ENCODE data around the gene PNMA8A.
A peak's percentile ranks its signal among the peaks of the same experiment; 100 is the strongest.

PNMA8A gene

DNA sequence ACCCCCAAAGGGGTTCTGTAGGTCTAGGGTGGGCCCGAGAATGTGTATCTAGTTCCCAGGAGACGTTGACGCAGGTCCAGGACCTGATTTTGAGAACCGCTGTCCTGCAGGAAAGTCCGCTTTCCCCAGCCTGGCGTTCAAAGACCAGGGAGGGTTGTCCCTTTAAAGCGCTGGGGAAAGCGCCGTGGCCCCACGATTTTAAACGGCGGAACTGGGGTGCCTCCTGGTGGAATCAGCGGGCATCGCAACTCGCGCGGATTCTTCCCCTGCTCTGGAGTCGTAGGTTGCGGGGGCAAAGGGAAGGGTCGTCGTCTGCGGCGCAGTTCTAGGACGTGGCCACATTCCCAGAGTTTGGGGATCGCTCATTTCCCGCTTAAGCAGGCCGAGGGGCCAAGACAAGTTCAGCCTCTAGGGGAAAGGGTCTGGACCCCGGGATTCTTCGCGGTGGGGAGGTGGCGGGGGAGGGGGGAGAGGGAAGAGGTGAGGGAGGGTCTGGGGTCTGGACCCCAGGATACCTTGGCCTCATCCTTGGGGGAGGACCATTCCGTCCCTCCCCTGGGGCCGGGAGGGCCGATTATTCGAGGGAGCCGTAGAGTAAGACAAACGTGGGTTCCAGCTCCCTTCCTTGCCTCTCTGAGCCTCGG is 16.6 kb upstream of the PNMA8A start:
- H3K4ac ChIP-seq (ENCODE audit: low read depth, low read length): no peak overlapping the region

DNA sequence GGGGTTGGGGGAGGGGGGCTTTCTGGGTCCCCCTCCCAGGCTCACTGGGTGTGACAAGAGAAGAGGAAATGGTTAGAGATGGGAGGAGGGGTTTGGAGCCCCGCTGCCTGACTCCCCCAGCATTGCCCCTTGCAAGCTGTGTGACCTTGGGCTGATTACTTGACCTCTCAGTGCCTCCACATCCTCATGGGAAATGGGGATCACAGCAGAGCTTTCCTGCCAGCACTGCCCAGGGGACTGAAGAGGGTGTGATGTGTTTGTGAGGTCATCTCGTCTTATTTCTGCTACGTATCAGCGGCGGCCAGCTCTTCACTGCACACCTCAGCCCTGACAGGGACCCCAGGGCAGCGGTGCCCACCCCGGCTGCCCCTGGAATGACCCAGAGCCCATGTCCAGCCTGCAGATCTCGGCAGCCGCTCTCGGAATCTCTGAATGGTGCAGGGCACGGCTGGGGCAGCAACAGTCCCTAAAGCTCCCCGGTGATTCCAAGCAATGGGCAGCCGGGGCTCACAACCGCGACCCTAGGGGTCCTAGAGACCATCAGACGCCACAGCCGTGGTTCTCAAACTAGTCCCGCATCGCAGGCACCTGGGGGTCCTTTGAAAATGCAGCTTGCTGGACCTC is 15.9 kb upstream of the PNMA8A start:
- H3K4me1 ChIP-seq (ENCODE audit: control insufficient read depth in 1 of 2, insufficient read depth in 2 of 2, low read length in 2 of 2): peaks cover 10 to 11% of the 10 kb centered on the region in 2 experiments
- H4K12ac ChIP-seq (ENCODE audit: low read depth, low read length): peak overlapping the region; percentile 27
- H2BK12ac ChIP-seq (ENCODE audit: low read length): no peak overlapping the region
- peak overlapping the region; percentile 11 for H4K91ac ChIP-seq (ENCODE audit: low read depth, low read length)
- WGBS (ENCODE audit: extremely low coverage, insufficient coverage, insufficient read length): no CpG with 5 or more reads among the region's 19 CpGs
- no peak overlapping the region for H3K23ac ChIP-seq (ENCODE audit: low read length)
- peak overlapping the region; percentile 19 for H3K14ac ChIP-seq (ENCODE audit: low read length)
- no peak overlapping the region for H2BK5ac ChIP-seq (ENCODE audit: low read depth, low read length, poor library complexity)
- H3K79me2 ChIP-seq (ENCODE audit: control insufficient read depth, insufficient read depth, low read length, poor library complexity): no peaks in the 10 kb centered on the region
- peaks cover 5% of the 10 kb centered on the region for H3K79me1 ChIP-seq (ENCODE audit: low read length)
- no peak overlapping the region for H3K4me2 ChIP-seq (ENCODE audit: low read length)
- peak overlapping the region; percentile 7 for H2AK5ac ChIP-seq (ENCODE audit: low read length)
- H3K27me3 ChIP-seq (ENCODE audit: insufficient read depth, low read length): peaks cover 17% of the 10 kb centered on the region
- no peak overlapping the region for H3K9ac ChIP-seq (ENCODE audit: low read length)
- H3K4ac ChIP-seq (ENCODE audit: low read depth, low read length): no peak overlapping the region
- no peak for DNase-seq
- H3K9me3 ChIP-seq (ENCODE audit: insufficient read depth, low read depth, low read length): peaks cover 9% of the 10 kb centered on the region
- no peak overlapping the region for H3K27ac ChIP-seq (ENCODE audit: low read depth, low read length)
- H3K4me3 ChIP-seq (ENCODE audit: low read depth, low read length): no peak overlapping the region
- H4K8ac ChIP-seq (ENCODE audit: low read depth, low read length): no peak overlapping the region
- no peaks in the 10 kb centered on the region for H3K36me3 ChIP-seq (ENCODE audit: control insufficient read depth in 1 of 2, insufficient read depth in 2 of 2, low read length in 2 of 2)
- H2BK120ac ChIP-seq (ENCODE audit: insufficient read depth, low read length, poor library complexity): peak overlapping the region; percentile 9
- peak overlapping the region; percentile 18 for H3K18ac ChIP-seq (ENCODE audit: low read length)
- H2AFZ ChIP-seq (ENCODE audit: insufficient read depth, low read length, poor library complexity): peak overlapping the region; percentile 67

More for the DNA sequence above, 16.6 kb upstream of the PNMA8A start:
- Histone ChIP-seq H3K27ac (ENCODE audit: low read depth, low read length) (no peak overlapping the region), H4K91ac (ENCODE audit: low read depth, low read length) (peak overlapping the region; percentile 11), H2AFZ (ENCODE audit: insufficient read depth, low read length, poor library complexity) (peak overlapping the region; percentile 67), H4K8ac (ENCODE audit: low read depth, low read length) (no peak overlapping the region), H2BK12ac (ENCODE audit: low read length) (no peak overlapping the region), H2BK120ac (ENCODE audit: insufficient read depth, low read length, poor library complexity) (peak overlapping the region; percentile 9), H3K4me1 (ENCODE audit: control insufficient read depth in 1 of 2, insufficient read depth in 2 of 2, low read length in 2 of 2) (peaks cover 9 to 11% of the 10 kb centered on the region in 2 experiments), H3K18ac (ENCODE audit: low read length) (peak overlapping the region; percentile 18), H4K12ac (ENCODE audit: low read depth, low read length) (peak overlapping the region; percentile 27), H2BK5ac (ENCODE audit: low read depth, low read length, poor library complexity) (no peak overlapping the region), H3K36me3 (ENCODE audit: control insufficient read depth in 1 of 2, insufficient read depth in 2 of 2, low read length in 2 of 2) (no peaks in the 10 kb centered on the region), H3K4me2 (ENCODE audit: low read length) (peak overlapping the region; percentile 49), H3K4me3 (ENCODE audit: low read depth, low read length) (no peak overlapping the region), H3K9ac (ENCODE audit: low read length) (no peak overlapping the region), H3K9me3 (ENCODE audit: insufficient read depth, low read depth, low read length) (peaks cover 9% of the 10 kb centered on the region), H3K79me2 (ENCODE audit: control insufficient read depth, insufficient read depth, low read length, poor library complexity) (no peaks in the 10 kb centered on the region), H3K14ac (ENCODE audit: low read length) (peak overlapping the region; percentile 19), H2AK5ac (ENCODE audit: low read length) (no peak overlapping the region), H3K27me3 (ENCODE audit: insufficient read depth, low read length) (peaks cover 23% of the 10 kb centered on the region), H3K23ac (ENCODE audit: low read length) (no peak overlapping the region), H3K79me1 (ENCODE audit: low read length) (peaks cover 5% of the 10 kb centered on the region)
- DNase-seq: peak; percentile 32 to 67
- no CpG with 5 or more reads among the region's 38 CpGs for WGBS (ENCODE audit: extremely low coverage, insufficient coverage, insufficient read length)

DNA sequence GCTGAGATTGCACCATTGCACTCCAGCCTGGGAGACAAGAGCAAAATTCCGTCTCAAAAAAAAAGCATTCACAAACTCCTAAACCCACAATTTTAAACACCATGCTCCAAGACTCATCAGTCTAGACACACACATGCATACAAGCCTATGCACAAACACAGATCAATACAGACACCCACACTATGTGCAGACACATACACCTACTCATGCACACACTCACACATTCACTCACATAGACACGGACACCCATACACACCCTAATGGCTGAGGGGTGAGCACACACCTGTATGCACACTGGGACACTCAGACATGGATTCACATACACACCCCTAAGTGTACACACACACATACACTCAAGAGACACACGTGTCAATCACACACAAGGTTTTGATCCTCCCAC is 15.0 kb upstream of the PNMA8A start:
- Histone ChIP-seq H3K9ac (ENCODE audit: low read length) (no peak overlapping the region), H2BK5ac (ENCODE audit: low read depth, low read length, poor library complexity) (no peak overlapping the region), H3K23ac (ENCODE audit: low read length) (no peak overlapping the region), H4K91ac (ENCODE audit: low read depth, low read length) (no peak overlapping the region), H4K8ac (ENCODE audit: low read depth, low read length) (no peak overlapping the region), H3K79me1 (ENCODE audit: low read length) (peaks cover 5% of the 10 kb centered on the region), H2AK5ac (ENCODE audit: low read length) (no peak overlapping the region), H4K12ac (ENCODE audit: low read depth, low read length) (no peak overlapping the region), H2BK12ac (ENCODE audit: low read length) (no peak overlapping the region), H3K9me3 (ENCODE audit: insufficient read depth, low read depth, low read length) (peaks cover 4% of the 10 kb centered on the region), H3K14ac (ENCODE audit: low read length) (no peak overlapping the region), H3K4me3 (ENCODE audit: low read depth, low read length) (no peak overlapping the region), H3K4me2 (ENCODE audit: low read length) (no peak overlapping the region), H3K27me3 (ENCODE audit: insufficient read depth, low read length) (peaks cover 9% of the 10 kb centered on the region), H3K27ac (ENCODE audit: low read depth, low read length) (no peak overlapping the region), H3K18ac (ENCODE audit: low read length) (no peak overlapping the region), H3K36me3 (ENCODE audit: control insufficient read depth in 1 of 2, insufficient read depth in 2 of 2, low read length in 2 of 2) (no peaks in the 10 kb centered on the region), H2BK120ac (ENCODE audit: insufficient read depth, low read length, poor library complexity) (no peak overlapping the region), H3K4ac (ENCODE audit: low read depth, low read length) (no peak overlapping the region), H3K4me1 (ENCODE audit: control insufficient read depth in 1 of 2, insufficient read depth in 2 of 2, low read length in 2 of 2) (peaks cover 10 to 11% of the 10 kb centered on the region in 2 experiments), H2AFZ (ENCODE audit: insufficient read depth, low read length, poor library complexity) (no peak overlapping the region), H3K79me2 (ENCODE audit: control insufficient read depth, insufficient read depth, low read length, poor library complexity) (no peaks in the 10 kb centered on the region)
- no peak for DNase-seq
- WGBS (ENCODE audit: extremely low coverage, insufficient coverage, insufficient read length): no CpG with 5 or more reads among the region's 3 CpGs

DNA sequence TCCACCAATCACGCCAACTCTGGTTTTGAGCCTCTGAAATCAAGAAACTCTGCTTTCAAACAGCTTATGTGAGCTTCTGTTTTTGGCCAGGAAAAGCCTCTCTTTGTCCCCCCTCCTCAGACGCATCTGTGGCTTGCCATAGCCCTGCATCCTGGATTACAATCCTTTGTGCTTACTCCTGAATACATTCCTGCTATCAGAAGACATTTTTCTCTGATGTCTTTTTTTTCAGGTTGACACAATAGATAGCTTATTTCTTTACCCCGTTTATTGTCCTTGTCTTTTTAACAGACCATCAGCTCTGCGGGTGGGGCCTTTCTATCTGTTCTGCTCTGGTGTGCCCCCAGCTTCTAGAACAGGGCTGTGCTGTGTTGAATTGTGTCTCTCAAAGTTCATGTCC is 13.3 kb upstream of the PNMA8A start:
- Histone ChIP-seq H2AFZ (ENCODE audit: insufficient read depth, low read length, poor library complexity) (no peak overlapping the region), H2AK5ac (ENCODE audit: low read length) (no peak overlapping the region), H3K9me3 (ENCODE audit: insufficient read depth, low read depth, low read length) (no peaks in the 10 kb centered on the region), H3K4me3 (ENCODE audit: low read depth, low read length) (no peak overlapping the region), H3K27ac (ENCODE audit: low read depth, low read length) (no peak overlapping the region), H3K9ac (ENCODE audit: low read length) (no peak overlapping the region), H2BK5ac (ENCODE audit: low read depth, low read length, poor library complexity) (no peak overlapping the region), H4K8ac (ENCODE audit: low read depth, low read length) (no peak overlapping the region), H3K23ac (ENCODE audit: low read length) (no peak overlapping the region), H4K12ac (ENCODE audit: low read depth, low read length) (no peak overlapping the region), H3K79me2 (ENCODE audit: control insufficient read depth, insufficient read depth, low read length, poor library complexity) (no peaks in the 10 kb centered on the region), H2BK120ac (ENCODE audit: insufficient read depth, low read length, poor library complexity) (no peak overlapping the region), H3K14ac (ENCODE audit: low read length) (no peak overlapping the region), H3K36me3 (ENCODE audit: control insufficient read depth in 1 of 2, insufficient read depth in 2 of 2, low read length in 2 of 2) (no peaks in the 10 kb centered on the region), H3K4ac (ENCODE audit: low read depth, low read length) (no peak overlapping the region), H3K27me3 (ENCODE audit: insufficient read depth, low read length) (no peaks in the 10 kb centered on the region), H2BK12ac (ENCODE audit: low read length) (no peak overlapping the region), H3K79me1 (ENCODE audit: low read length) (peaks cover 5% of the 10 kb centered on the region), H3K18ac (ENCODE audit: low read length) (no peak overlapping the region), H3K4me2 (ENCODE audit: low read length) (no peak overlapping the region), H4K91ac (ENCODE audit: low read depth, low read length) (no peak overlapping the region), H3K4me1 (ENCODE audit: control insufficient read depth in 1 of 2, insufficient read depth in 2 of 2, low read length in 2 of 2) (peaks cover 9 to 11% of the 10 kb centered on the region in 2 experiments)
- WGBS (ENCODE audit: extremely low coverage, insufficient coverage, insufficient read length): no CpG with 5 or more reads among the region's 4 CpGs
- DNase-seq: no peak

Data from trophoblast cell (in vitro differentiated cells and primary cell).